ENCODE results near the gene MCC.

Gene MCC

DNA sequence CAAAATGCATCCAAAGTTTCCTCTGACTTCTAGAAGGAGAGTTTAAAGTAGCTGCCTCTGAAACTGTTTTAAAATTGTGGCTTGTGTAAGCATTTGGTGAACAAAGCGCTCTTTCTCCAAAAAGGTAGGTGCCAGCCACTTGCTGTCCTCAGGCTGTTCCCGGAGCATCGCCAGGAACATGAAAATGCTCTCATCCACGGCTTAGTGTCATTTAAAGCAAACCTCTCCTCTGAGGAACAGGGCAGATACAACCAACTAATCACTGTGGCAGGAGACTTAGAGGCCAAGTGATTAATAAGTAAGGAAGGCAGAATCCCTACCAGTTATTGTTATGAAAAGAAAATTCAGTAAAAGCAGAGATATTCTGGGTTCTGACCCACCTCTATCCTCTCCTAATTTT is 346.1 kb downstream of the MCC start:
- no peak for DNase-seq (ENCODE audit: low spot score)

GRCh38 chr5:113140837-113141671 is 347.2 kb downstream of the MCC start:
- DNase-seq (ENCODE audit: low spot score) = peak; percentile 83

DNA sequence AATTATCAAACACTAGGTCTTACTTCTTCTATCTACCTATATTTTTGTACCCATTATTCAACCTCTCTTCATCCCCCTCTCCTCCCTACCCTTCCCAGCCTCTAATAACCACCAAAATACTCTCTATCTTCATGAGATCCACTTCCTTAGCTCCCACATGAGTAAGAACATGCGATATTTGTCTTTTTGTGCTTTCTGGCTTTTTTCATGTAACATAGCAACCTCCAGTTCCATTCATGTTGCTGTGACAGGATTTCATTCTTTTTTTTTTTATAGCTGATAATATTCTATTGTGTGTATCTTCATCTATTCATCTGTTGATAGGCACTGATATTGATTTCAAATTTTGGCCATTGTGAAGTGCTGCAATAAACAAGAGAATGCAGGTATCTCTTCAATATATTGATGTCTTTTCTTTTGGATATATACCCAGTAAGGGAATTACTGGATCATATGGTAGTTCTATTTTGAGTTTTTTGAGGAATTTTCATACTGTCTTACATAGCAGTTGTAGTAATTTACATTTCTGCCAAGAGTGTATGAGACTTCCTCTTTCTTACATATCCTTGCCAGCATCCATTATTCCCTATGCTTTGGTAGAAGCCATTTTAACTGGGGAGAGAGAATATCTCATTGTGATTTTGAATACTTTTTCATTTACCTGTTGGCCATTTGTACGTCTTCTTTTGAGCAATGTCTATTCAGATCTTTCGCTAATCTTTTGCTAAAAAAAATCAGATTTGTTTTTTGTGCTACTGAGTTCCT is 354.9 kb downstream of the MCC start:
- DNase-seq (ENCODE audit: low spot score) = no peak

DNA sequence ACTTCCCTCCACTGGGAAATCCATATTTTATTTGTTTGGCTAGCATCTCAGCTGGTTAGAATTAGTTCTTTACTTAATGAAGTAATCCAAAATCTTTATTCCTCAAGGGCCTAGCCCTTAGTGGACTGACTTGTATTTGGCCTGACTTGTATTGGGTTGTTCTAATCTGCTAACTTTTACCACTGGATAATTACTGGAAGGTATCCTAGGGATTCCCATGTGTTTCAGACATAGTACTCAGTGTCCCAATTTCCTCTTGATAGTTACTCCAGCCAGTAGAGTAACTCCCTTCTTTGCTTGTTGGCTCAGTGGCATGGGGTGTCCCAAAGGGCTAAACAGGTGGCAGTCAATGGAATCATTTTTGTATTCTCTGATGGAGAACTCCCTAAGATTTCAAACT is 355.7 kb downstream of the MCC start:
- no peak for DNase-seq (ENCODE audit: low spot score)

DNA sequence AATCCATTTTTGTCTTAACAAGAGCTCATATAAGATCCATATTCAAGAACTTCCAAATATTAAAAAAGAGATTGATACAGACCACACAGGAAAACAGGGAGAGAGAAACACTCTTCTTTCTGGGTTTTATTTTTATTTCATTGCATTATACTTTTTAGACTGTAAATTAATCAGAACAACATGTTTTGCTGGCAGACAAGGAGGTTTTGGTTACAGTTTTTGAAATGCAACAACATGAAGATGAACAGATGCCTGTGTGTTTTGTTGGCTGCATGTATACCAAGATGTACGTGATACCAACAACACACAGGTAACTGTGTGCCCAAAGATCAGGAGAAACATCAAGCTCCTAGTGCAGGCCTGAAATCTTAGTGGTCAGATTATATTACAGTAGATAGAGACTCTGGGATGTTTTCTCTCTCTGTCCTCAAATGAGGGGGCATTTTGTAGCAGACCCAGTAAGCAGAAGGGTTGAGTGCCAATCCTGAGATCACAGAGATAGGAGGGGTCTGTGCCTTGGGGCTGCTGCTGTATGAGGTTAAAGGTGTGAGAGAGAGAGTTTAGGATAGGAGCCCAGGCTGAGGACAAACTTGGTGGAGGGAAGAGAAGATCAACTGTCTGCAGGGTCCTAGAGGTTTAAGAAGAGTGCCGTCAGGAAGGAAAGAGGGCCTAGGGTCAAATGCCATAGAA is 359.5 kb downstream of the MCC start:
- DNase-seq (ENCODE audit: low spot score) = no peak

DNA sequence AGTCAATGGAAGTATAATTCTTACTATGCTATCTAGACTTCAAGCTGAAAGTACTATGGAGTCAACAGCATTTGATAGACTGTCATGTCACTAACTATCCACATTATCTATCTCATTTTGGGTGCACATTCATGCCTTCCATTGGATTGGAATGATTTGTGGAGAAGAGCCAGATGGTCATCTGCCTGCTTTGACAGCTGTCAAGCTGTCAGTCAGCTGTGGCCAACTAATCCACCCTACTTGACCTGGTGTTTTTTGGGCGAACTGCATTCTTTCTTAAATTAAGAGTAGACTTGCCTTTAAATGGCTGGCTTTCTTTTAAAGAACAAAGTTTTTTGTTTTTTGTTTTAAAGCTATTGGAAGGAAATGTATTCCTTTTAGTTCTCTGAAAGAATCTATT is 360.2 kb downstream of the MCC start:
- no peak for DNase-seq (ENCODE audit: low spot score)

DNA sequence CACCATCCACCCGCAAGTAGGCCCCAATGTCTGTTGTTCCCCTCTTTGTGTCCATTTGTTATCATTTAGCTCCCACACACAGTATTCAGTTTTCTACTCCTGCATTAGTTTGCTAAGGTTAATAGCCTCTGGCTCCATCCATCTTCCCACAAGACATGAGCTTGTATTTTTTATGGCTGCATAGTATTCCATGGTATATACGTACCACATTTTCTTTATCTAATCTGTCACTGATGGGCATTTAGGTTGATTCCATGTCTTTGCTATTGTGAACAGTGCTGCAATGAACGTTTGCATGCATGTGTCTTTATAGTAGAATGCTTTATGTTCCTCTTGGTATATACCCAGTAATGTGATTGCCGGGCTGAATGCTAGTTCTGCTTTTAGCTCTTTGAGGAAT is 361.2 kb downstream of the MCC start:
- no peak for DNase-seq (ENCODE audit: low spot score)

DNA sequence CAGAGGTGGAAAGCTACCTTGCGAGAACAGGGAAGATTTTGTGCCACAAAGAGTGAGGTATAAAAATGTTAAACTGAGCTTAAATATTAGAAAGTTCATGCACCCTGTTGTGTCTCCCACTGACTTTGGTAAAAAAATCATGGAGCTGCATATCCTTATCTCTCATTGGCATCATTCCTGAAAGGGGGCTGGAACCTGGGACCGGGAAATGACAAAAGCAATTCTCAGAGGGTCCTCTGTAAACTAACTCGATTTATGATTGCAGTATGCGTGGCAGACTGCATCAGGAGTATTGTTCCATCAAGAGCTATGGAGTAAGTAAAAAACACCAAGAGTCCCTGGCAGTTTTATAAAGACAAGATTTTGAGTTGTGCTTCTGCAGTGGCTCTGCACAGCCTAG is 362.9 kb downstream of the MCC start:
- DNase-seq (ENCODE audit: low spot score) = no peak

GRCh38 chr5:113124914-113125313 is 363.3 kb downstream of the MCC start:
- no peak for DNase-seq (ENCODE audit: low spot score)

DNA sequence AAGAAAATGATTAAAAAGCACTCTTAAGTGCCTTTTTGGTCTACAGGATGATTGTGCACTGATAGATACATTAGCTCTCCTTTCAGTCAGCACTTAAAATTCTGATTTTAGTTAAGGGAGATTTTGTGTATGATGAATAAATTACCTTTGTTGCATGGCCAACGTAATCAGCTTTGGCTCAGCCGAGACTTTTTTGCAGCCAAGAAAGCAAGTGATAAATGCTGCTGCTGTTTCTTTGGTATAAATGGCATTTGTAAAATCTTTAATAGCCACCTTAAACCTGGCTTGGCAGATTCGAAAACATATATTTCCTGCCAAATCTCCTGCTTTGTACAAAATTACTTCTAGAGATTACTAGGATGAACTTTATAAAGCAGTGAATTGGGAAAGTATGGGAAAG is 364.0 kb downstream of the MCC start:
- no peak for DNase-seq (ENCODE audit: low spot score)

- no peak for DNase-seq (ENCODE audit: low spot score)
Measured at GRCh38 chr5:113123618-113124017, 364.6 kb downstream of the MCC start.

DNA sequence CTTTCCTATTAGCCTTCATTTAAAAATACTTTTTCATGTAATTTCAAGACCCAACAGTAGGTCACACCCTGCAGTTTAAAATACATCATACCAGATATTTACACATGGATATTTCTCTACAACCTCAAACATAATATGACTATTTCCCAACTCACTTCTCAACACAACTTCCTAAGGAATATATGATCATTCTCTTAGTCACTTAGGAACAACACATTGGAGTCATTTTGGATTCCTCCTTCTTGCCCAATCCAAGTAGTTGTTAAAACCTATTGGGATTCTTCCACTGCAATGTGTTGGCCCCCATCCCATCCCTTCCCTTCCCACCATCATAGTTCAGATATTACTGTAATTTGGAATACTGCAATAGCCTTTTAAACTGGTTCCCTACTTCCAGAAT is 366.2 kb downstream of the MCC start:
- DNase-seq (ENCODE audit: low spot score) = peak; percentile 80

GRCh38 chr5:113119246-113119924 is 368.9 kb downstream of the MCC start:
- DNase-seq (ENCODE audit: low spot score) = peak; percentile 43

DNA sequence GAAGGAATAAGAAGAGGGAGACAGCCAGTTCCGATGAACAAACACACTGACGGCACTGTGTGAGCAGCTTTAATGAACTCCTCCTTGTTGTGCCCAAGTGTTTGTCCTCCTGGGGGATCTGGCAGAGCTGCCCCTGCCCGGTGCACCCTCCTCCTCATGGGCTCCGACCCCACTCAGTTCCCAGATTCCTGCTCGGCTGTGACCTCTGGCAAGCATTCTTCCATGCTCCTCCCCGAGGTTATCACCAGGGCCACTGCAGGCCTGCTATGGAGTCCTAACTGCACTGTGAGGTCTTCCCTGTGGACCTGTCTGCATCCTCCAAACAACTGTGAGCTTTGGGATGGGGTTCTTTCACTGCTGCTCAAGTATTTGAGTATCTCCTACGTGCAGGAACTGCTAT is 369.5 kb downstream of the MCC start:
- no peak for DNase-seq (ENCODE audit: low spot score)

- DNase-seq (ENCODE audit: low spot score) = no peak
Measured at GRCh38 chr5:113118298-113118697, 370.0 kb downstream of the MCC start.

DNA sequence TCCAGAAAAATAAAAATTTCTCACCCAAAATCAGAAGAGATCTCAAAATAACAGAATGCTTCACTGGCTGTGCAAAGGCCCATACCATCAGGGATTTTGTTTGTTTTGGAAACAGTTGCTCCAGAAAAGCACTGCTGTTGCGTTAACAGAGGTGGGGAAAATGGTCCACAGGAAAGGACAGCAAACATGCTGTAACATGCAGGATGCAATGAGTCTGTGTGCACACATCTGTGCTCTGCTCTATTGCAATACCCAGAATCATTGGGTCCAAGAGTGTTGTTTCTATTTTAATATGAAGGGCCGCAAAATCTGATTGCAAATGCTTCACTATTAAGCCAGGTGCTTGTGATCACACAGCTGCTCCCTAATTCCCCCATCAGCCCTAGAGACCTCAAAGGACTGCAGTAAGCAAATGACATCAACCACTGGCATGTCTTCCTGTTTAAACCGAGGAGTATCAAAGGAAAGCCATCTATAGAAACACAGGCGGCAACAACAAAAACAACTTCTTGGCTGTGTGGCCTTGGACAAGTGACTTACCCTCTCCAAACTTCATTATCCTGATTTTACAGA is 370.6 kb downstream of the MCC start:
- no peak for DNase-seq (ENCODE audit: low spot score)

GRCh38 chr5:113115956-113116355 is 372.3 kb downstream of the MCC start:
- DNase-seq (ENCODE audit: low spot score) = no peak

- DNase-seq (ENCODE audit: low spot score) = no peak
Measured at GRCh38 chr5:113115061-113115460, 373.2 kb downstream of the MCC start.

- DNase-seq (ENCODE audit: low spot score) = no peak
Measured at GRCh38 chr5:113114559-113114958, 373.7 kb downstream of the MCC start.

GRCh38 chr5:113112435-113112834 is 375.8 kb downstream of the MCC start:
- peak; percentile 72 for DNase-seq (ENCODE audit: low spot score)

GRCh38 chr5:113110117-113110516 is 378.1 kb downstream of the MCC start:
- DNase-seq (ENCODE audit: low spot score) = no peak

DNA sequence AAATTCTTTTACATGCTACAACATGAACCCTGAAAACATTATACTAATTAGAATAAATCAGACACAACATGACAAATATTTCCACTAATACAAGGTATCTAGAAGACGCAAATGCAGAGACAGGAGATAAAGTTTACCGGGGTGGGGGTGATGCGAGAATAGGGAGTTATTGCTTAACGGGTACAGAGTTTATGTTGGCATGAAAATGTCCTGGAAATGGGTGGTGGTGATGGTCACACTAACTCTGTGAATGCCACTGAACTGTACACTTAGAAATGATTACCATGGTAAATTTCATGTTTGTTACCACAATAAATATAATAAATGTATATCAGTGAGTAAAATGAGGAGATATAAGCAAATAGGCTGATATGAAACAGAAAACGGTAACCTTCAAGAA is 378.9 kb downstream of the MCC start:
- no peak for DNase-seq (ENCODE audit: low spot score)

All from AG20443 (cell line).